ENCODE results near the gene TPRG1. TPM values are rescaled to one million over a fixed set of nuclear protein-coding genes. Genes with fewer than 3 reads are reported as not detected.

Gene TPRG1
- total and polyA plus RNA-seq, 9 of the 15 experiments (the other 6 are each of a cell fraction or from before 2014, with no cell fraction given), result 0.01 TPM; not detected in 8

- FAIRE-seq, result no peak
- no peak overlapping the region for H3K27ac ChIP-seq (ENCODE audit: extremely low read depth, low read depth, low read length)
- no TSS peak for BruUV-seq (replicated peaks)
- H3K27me3 ChIP-seq (ENCODE audit: control insufficient read depth in 2 of 2, insufficient read depth in 2 of 2, low read length in 2 of 2), result no peaks in the 10 kb centered on the region
- H3K9me1 ChIP-seq (ENCODE audit: control insufficient read depth, insufficient read depth, low read length), result no peaks in the 10 kb centered on the region
- DNase-seq (ENCODE audit: extremely low read depth in 1 of 4, low spot score in 3 of 4), result no peak
- H2AFZ ChIP-seq (ENCODE audit: low read depth, low read length), result no peak overlapping the region
- CTCF ChIA-PET (ENCODE audit: low intra/inter-chr PET ratio), result no interaction called here
- no peaks in the 10 kb centered on the region for H3K9me3 ChIP-seq (replicated peaks; ENCODE audit: control insufficient read depth, insufficient read depth, low read depth, low read length)
- H3K4me3 ChIP-seq, result no peak overlapping the region
- no peaks in the 10 kb centered on the region for H3K4me1 ChIP-seq (replicated peaks in 1 of 2; ENCODE audit: control insufficient read depth in 2 of 2, insufficient read depth in 2 of 2, low read length in 2 of 2)
- intact Hi-C loops (cut with micrococcal nuclease) (no loop called here), in situ Hi-C loops (cut with MboI) (no loop called here)
- WGBS (ENCODE audit: insufficient coverage, low coverage, missing lambda C conversion rate), result 0% methylated on average over 5 of the region's 5 CpGs
- no peaks in the 10 kb centered on the region for H3K79me2 ChIP-seq (ENCODE audit: control insufficient read depth, insufficient read depth, low read length)
- no peak overlapping the region for H3K4me2 ChIP-seq (ENCODE audit: insufficient read depth, low read length)
- ATAC-seq, result no peak
- POLR2A ChIA-PET, result no interaction called here
- TF ChIP-seq BRD9 (IDR thresholded peaks at IDR 0.05; ENCODE audit: low read depth, partially characterized antibody), result no peak
- TF ChIP-seq ZHX1 (conservative IDR thresholded peaks at IDR 0.05; ENCODE audit: low read length), result no peak
- no peak for TF ChIP-seq HNRNPUL1 (IDR thresholded peaks at IDR 0.05; ENCODE audit: low read length)
- TF ChIP-seq LCOR (CRISPR knock-in tag; IDR thresholded peaks at IDR 0.05), result no peak
- TF ChIP-seq PHB2 (IDR thresholded peaks at IDR 0.05; ENCODE audit: low read depth), result no peak
- no peak for TF ChIP-seq ZNF717 (CRISPR knock-in tag; IDR thresholded peaks at IDR 0.05)
- TF ChIP-seq E2F6 (IDR thresholded peaks at IDR 0.05; ENCODE audit: borderline replicate concordance in 1 of 2, extremely low read depth in 1 of 2, insufficient read depth in 1 of 2, insufficient read length in 1 of 2, low read depth in 1 of 2, low read length in 1 of 2, poor library complexity in 1 of 2, severe bottlenecking in 1 of 2), result no peak
- TF ChIP-seq MYNN (IDR thresholded peaks at IDR 0.05), result no peak
- TF ChIP-seq MYNN (CRISPR knock-in tag; IDR thresholded peaks at IDR 0.05), result no peak
- no peak for TF ChIP-seq ZNF707 (CRISPR knock-in tag; conservative IDR thresholded peaks at IDR 0.05)
- no peak for TF ChIP-seq CBX3 (IDR thresholded peaks at IDR 0.05; ENCODE audit: borderline replicate concordance in 1 of 2, low read length in 2 of 2)
- no peaks in the 10 kb centered on the region for H3K36me3 ChIP-seq (ENCODE audit: control insufficient read depth, insufficient read depth, low read length)
- no peak overlapping the region for H3K9ac ChIP-seq (ENCODE audit: insufficient read depth in 1 of 2, low read depth in 2 of 2, low read length in 2 of 2)
- no peaks in the 10 kb centered on the region for H4K20me1 ChIP-seq (replicated peaks; ENCODE audit: control insufficient read depth, insufficient read depth, low read length)
These were observed 57.5 kb downstream of the TPRG1 start for GRCh38 chr3:189229196-189229828.

Data from K562 (cell line).